ENCODE measurements around the gene DIAPH3. TPM values are rescaled to one million over a fixed set of nuclear protein-coding genes. Genes with fewer than 3 reads are reported as not detected.

DIAPH3 gene
- total RNA-seq, 1 donor from 2014 or later: 2.6 TPM

DNA sequence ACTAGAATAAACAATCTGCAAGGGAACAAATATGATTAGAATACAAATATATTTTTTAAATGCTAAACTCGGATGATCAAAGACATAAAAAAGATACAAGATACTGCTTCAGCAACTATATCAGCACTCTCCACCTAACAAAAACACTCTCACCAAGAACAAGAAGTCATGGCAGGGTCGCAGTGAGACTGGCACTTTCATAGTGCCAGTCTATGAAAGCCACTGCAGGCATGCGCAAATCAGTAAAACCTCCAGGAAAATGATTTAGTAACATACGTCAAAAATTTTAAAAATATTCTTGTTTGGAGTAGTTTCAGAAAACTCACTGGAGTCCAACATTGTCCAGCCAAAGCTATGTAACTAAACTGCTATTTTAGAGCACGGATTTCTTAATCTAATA lies 295.9 kb downstream of the DIAPH3 start:
- Mint-ChIP-seq H3K4me3 (ENCODE audit: unreplicated experiment) (no peak overlapping the region), H3K36me3 (ENCODE audit: unreplicated experiment) (no peaks in the 10 kb centered on the region), H3K27ac (ENCODE audit: unreplicated experiment) (no peak overlapping the region), H3K4me1 (ENCODE audit: low read depth, unreplicated experiment) (no peaks in the 10 kb centered on the region), H3K9me3 (ENCODE audit: unreplicated experiment) (no peaks in the 10 kb centered on the region), H3K27me3 (ENCODE audit: unreplicated experiment) (no peaks in the 10 kb centered on the region)
- no peak for DNase-seq
- TF ChIP-seq, protein P1, sequence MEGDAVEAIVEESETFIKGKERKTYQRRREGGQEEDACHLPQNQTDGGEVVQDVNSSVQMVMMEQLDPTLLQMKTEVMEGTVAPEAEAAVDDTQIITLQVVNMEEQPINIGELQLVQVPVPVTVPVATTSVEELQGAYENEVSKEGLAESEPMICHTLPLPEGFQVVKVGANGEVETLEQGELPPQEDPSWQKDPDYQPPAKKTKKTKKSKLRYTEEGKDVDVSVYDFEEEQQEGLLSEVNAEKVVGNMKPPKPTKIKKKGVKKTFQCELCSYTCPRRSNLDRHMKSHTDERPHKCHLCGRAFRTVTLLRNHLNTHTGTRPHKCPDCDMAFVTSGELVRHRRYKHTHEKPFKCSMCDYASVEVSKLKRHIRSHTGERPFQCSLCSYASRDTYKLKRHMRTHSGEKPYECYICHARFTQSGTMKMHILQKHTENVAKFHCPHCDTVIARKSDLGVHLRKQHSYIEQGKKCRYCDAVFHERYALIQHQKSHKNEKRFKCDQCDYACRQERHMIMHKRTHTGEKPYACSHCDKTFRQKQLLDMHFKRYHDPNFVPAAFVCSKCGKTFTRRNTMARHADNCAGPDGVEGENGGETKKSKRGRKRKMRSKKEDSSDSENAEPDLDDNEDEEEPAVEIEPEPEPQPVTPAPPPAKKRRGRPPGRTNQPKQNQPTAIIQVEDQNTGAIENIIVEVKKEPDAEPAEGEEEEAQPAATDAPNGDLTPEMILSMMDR (IDR thresholded peaks at IDR 0.05; ENCODE audit: partially characterized antibody, unreplicated experiment): no peak

DNA sequence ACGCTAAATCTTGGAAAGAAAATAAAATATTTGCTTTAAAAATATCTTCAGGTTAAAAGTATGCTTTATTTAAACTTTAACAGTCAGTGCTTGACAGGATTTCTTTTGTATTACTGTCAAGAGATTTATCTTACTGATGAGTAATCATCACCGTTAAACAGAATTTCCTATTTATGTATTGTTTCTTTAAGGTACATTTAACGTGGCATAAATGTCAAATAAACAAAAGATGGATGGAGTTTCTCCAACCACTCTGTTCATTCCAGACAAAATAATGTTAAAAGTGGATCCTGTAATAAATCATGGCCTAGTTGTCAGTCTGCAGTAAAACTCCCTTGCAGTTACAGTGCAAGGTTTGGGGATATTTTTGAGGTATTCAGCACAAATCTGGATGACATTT lies 298.3 kb downstream of the DIAPH3 start:
- no peak overlapping the region for H3K27ac Mint-ChIP-seq (ENCODE audit: unreplicated experiment)
- H3K27me3 Mint-ChIP-seq (ENCODE audit: unreplicated experiment): no peaks in the 10 kb centered on the region
- H3K4me3 Mint-ChIP-seq (ENCODE audit: unreplicated experiment): no peak overlapping the region
- no peaks in the 10 kb centered on the region for H3K36me3 Mint-ChIP-seq (ENCODE audit: unreplicated experiment)
- H3K9me3 Mint-ChIP-seq (ENCODE audit: unreplicated experiment): no peaks in the 10 kb centered on the region
- H3K4me1 Mint-ChIP-seq (ENCODE audit: low read depth, unreplicated experiment): no peaks in the 10 kb centered on the region
- TF ChIP-seq, protein P1 (IDR thresholded peaks at IDR 0.05; ENCODE audit: partially characterized antibody, unreplicated experiment): no peak
- no peak for DNase-seq

DNA sequence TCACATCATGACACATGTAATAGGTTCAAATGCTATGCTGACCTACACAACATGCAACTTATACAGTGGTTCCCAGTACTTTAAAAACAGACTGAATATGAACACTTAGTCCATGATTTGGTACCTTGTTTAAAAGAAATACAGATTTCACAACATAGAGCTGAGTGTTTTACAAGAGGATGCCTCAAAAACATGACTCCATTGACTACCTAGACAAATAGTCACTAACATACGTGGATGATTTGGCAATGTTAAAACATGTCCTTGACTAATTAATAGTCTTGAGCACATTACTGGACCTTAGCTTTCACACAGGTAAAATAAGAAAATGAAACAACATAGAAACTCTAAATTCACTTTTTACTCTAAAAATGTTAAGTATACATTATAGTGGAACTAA lies 300.1 kb downstream of the DIAPH3 start:
- DNase-seq: no peak
- Mint-ChIP-seq H3K27ac (ENCODE audit: unreplicated experiment) (no peak overlapping the region), H3K36me3 (ENCODE audit: unreplicated experiment) (no peaks in the 10 kb centered on the region), H3K27me3 (ENCODE audit: unreplicated experiment) (no peaks in the 10 kb centered on the region), H3K4me3 (ENCODE audit: unreplicated experiment) (no peak overlapping the region), H3K9me3 (ENCODE audit: unreplicated experiment) (no peaks in the 10 kb centered on the region), H3K4me1 (ENCODE audit: low read depth, unreplicated experiment) (peaks cover 1% of the 10 kb centered on the region)
- TF ChIP-seq, protein P1 (IDR thresholded peaks at IDR 0.05; ENCODE audit: partially characterized antibody, unreplicated experiment): no peak

DNA sequence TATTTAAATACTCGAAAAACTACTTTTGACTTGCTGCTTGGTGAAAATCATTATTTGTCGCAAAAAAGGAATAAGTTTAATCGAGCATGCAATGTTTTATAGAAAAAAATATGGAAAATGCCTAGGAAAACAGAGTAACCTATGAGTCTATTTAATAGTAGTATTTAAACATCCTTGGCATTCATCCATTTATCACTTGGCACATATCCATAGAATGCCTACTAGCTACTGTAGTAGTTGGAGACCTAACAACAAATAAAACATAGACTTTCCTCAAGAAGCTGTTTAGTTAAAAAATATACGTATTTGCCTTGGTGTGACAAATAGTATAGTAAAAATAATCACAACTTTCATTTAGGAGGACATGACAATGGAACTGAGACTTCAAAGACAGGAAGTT lies 302.1 kb downstream of the DIAPH3 start:
- Mint-ChIP-seq H3K27ac (ENCODE audit: unreplicated experiment) (no peak overlapping the region), H3K27me3 (ENCODE audit: unreplicated experiment) (no peaks in the 10 kb centered on the region), H3K4me1 (ENCODE audit: low read depth, unreplicated experiment) (peaks cover 4% of the 10 kb centered on the region), H3K4me3 (ENCODE audit: unreplicated experiment) (no peak overlapping the region), H3K9me3 (ENCODE audit: unreplicated experiment) (no peaks in the 10 kb centered on the region), H3K36me3 (ENCODE audit: unreplicated experiment) (no peaks in the 10 kb centered on the region)
- TF ChIP-seq, protein P1 (IDR thresholded peaks at IDR 0.05; ENCODE audit: partially characterized antibody, unreplicated experiment): no peak
- no peak for DNase-seq

DNA sequence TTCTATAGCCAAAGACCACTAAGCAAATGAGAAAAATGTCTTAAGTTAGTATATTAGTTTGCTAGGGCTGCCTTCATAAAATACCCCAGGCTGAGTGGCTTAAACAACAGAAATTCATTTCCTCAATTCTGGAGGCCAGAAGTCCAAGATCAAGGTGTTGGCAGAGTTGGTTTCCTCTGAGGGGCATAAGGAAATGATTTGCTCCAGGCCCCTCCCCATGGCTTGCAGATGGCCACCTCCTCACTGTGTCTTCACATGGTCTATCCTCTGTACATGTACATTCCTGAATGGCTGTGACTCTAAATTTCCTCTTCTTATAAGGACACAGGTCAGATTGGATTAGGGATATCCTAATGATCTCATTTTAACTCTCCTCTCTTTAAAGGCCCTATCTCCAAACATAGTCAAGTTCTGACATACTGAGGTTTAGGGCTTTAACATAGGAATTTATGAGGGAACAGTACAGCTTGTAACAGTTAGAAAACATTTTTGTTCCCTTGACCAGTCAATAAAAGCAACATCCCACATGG lies 307.4 kb downstream of the DIAPH3 start:
- TF ChIP-seq, protein P1 (IDR thresholded peaks at IDR 0.05; ENCODE audit: partially characterized antibody, unreplicated experiment): no peak
- H3K4me3 Mint-ChIP-seq (ENCODE audit: unreplicated experiment): no peak overlapping the region
- no peak for DNase-seq
- H3K9me3 Mint-ChIP-seq (ENCODE audit: unreplicated experiment): no peaks in the 10 kb centered on the region
- no peaks in the 10 kb centered on the region for H3K27me3 Mint-ChIP-seq (ENCODE audit: unreplicated experiment)
- H3K36me3 Mint-ChIP-seq (ENCODE audit: unreplicated experiment): no peaks in the 10 kb centered on the region
- no peak overlapping the region for H3K27ac Mint-ChIP-seq (ENCODE audit: unreplicated experiment)
- H3K4me1 Mint-ChIP-seq (ENCODE audit: low read depth, unreplicated experiment): peaks cover 4% of the 10 kb centered on the region
